GM12878 (cell line): ENCODE results near the gene ERCC1. TPM values are rescaled to one million over a fixed set of nuclear protein-coding genes. Genes with fewer than 3 reads are reported as not detected.

Source experiments
- ATAC-seq: fragments of 200-7000 bp; cut with Tn5 transposase; 3 replicates; pipeline ENCODE4 v1.9.1; 2020; ENCODE audit warnings: mild to moderate bottlenecking, moderate library complexity
- BruUV-seq: library from RNA; stranded (reverse); fragments of 400-500 nt; replicated peaks from 2 replicates; lab custom pipeline; 2021; lab: Mats Ljungman, UMichigan
- CTCF ChIA-PET: fragments of 300-600 bp; sonication (Branson Sonifier 250); formaldehyde crosslinking; extraction: SDS; loops from one replicate; lab custom pipeline; 2021; ENCODE audit warnings: inconsistent platforms; lab: Yijun Ruan, JAX
- POLR2A ChIA-PET: fragments of 350-600 bp; formaldehyde crosslinking; extraction: SDS; loops from one replicate; lab custom pipeline; 2021; ENCODE audit warnings: inconsistent platforms; lab: Charles Lee
- RAD21 ChIA-PET: fragments of 300-600 bp; sonication (Branson Sonifier 250); formaldehyde crosslinking; loops from one replicate; lab custom pipeline; 2023; ENCODE audit warnings: antibody characterized with exemption; ENCODE audit not compliant: unreplicated experiment; lab: Charles Lee
- SMC1A ChIA-PET: fragments of 300-600 bp; sonication (Branson Sonifier 250); formaldehyde crosslinking; loops from one replicate; lab custom pipeline; 2023; ENCODE audit not compliant: unreplicated experiment, uncharacterized antibody; lab: Charles Lee
- DNase-seq: peaks from one replicate; pipeline ENCODE4 v3.0.0-alpha.2; 2011; ENCODE audit warnings: low read depth, low spot score
- FAIRE-seq: peaks from 3 replicates; lab custom pipeline; 2011; peaks lifted over from hg19 to GRCh38; lab: Jason Lieb, UNC
- H2AFZ ChIP-seq: 2 replicates; pipeline ENCODE4 v1.6.0; 2011; ENCODE audit warnings: low read depth, low read length, control low read depth; ENCODE audit not compliant: control insufficient read depth
- H3K27ac ChIP-seq: 2 replicates; pipeline ENCODE4 v1.5.1; 2011; ENCODE audit warnings: control low read depth; ENCODE audit not compliant: control insufficient read depth, insufficient read depth
- H3K27me3 ChIP-seq, 2 experiments: replicated peaks in 1 of 2; 2 replicates each; pipeline versions ENCODE4 v1.6.0 to v1.6.1; 2011; ENCODE audit warnings: low read length in 1 of 2; ENCODE audit not compliant: control insufficient read depth in 2 of 2, insufficient read depth in 2 of 2
- H3K36me3 ChIP-seq, 2 experiments: 2 replicates each; pipeline ENCODE4 v1.5.1; 2011; ENCODE audit warnings: low read length in 1 of 2; ENCODE audit not compliant: control insufficient read depth in 2 of 2, insufficient read depth in 2 of 2
- H3K4me1 ChIP-seq: 2 replicates; pipeline ENCODE4 v1.6.1; 2011; ENCODE audit warnings: mild to moderate bottlenecking, low read length, moderate library complexity, mixed read lengths; ENCODE audit not compliant: control insufficient read depth, insufficient read depth
- H3K4me2 ChIP-seq: 2 replicates; pipeline ENCODE4 v1.6.0; 2011; ENCODE audit warnings: control low read depth; ENCODE audit not compliant: control insufficient read depth, insufficient read depth
- H3K4me3 ChIP-seq: fragments of 200-600 bp; sonication (generic); 2 replicates; pipeline ENCODE4 v1.5.1; 2016
- H3K79me2 ChIP-seq: 2 replicates; pipeline ENCODE4 v1.6.0; 2011; ENCODE audit warnings: low read length; ENCODE audit not compliant: control insufficient read depth, insufficient read depth
- H3K9ac ChIP-seq: 2 replicates; pipeline ENCODE4 v1.8.0; 2011; ENCODE audit warnings: low read length, control low read depth, mixed read lengths; ENCODE audit not compliant: control insufficient read depth, insufficient read depth
- H3K9me3 ChIP-seq: replicated peaks from 3 replicates; pipeline ENCODE4 v1.5.1; 2011; ENCODE audit warnings: mild to moderate bottlenecking, low read length; ENCODE audit not compliant: control insufficient read depth, insufficient read depth
- H4K20me1 ChIP-seq: 2 replicates; pipeline ENCODE4 v1.6.0; 2011; ENCODE audit not compliant: control insufficient read depth, insufficient read depth
- NFXL1 ChIP-seq: fragments of 450-650 bp; IDR thresholded peaks from 2 replicates; pipeline ENCODE4 v1.6.1; 2017; ENCODE audit warnings: antibody characterized with exemption, mild to moderate bottlenecking, borderline replicate concordance
- RBBP5 ChIP-seq: fragments of 200-600 bp; sonication (generic); conservative IDR thresholded peaks from 2 replicates; pipeline ENCODE4 v1.6.1; 2016
- SIN3A ChIP-seq: IDR thresholded peaks from 2 replicates; pipeline ENCODE4 v1.6.1; 2012; ENCODE audit warnings: low read depth, low read length, improper control_type of control experiment
- WGBS: methylation state at CpG from one replicate; pipeline ENCODE4 v1.1.6; 2016; ENCODE audit warnings: low lambda C conversion rate; ENCODE audit not compliant: insufficient replicate concordance, insufficient coverage; ENCODE audit errors: missing lambda C conversion rate; 5-methylcytosine and 5-hydroxymethylcytosine counted together
- in situ Hi-C: fragments of 300-500 bp; cut with MboI; formaldehyde crosslinking; loops from 9 replicates; pipeline ENCODE4 v1.14.3; 2018; ENCODE audit warnings: mixed read lengths
- intact Hi-C: fragments of 100-400 bp; cut with micrococcal nuclease; formaldehyde crosslinking; loops from one replicate; pipeline ENCODE4 v1.14.2; 2022; ENCODE audit not compliant: unreplicated experiment
- polyA plus RNA-seq, 11 experiments: library from polyadenylated mRNA; depleted of rRNA in 4 of 11; unstranded in 6 of 11; stranded (reverse) in 5 of 11; fragments of >200 nt; fragmentation: Nextera tagmentation in 4 of 11; fragmentation: Illumina TruSeq in 1 of 11; extraction: Ambion mirVana in 4 of 11; extraction: Trizol in 1 of 11; gene quantifications; 1 replicate in 1 of 11; 2 replicates in 10 of 11; pipeline versions ENCODE4 v1.2.1 to v1.2.3, GENCODE V29; 2011 to 2016; ENCODE audit warnings: inconsistent platforms in 2 of 11, missing spikeins in 2 of 11, low read depth in 1 of 11
- total RNA-seq, 4 experiments: library from RNA; depleted of rRNA in 3 of 4; stranded (reverse); fragments of >200 nt in 3 of 4; fragmentation: Illumina TruSeq in 1 of 4; extraction: Trizol in 1 of 4; gene quantifications; 2 replicates each; pipeline versions ENCODE4 v1.2.1 to v1.2.3, GENCODE V29; 2013 to 2021
- TF ChIP-seq, protein P1 (sequence below): IDR thresholded peaks from 2 replicates; pipeline ENCODE4 v1.6.1; 2012; ENCODE audit warnings: low read depth, low read length, improper control_type of control experiment
- TF ChIP-seq, protein P2 (sequence below): fragments of 450-650 bp; formaldehyde crosslinking; IDR thresholded peaks from 2 replicates; pipeline ENCODE4 v1.4.0; 2022; ENCODE audit warnings: mild to moderate bottlenecking, moderate library complexity

Gene ERCC1
- total and polyA plus RNA-seq, 10 of the 15 experiments (the other 5 are each of a cell fraction or from before 2014, with no cell fraction given), result 14.7 to 104 (median 61.1) TPM

DNA sequence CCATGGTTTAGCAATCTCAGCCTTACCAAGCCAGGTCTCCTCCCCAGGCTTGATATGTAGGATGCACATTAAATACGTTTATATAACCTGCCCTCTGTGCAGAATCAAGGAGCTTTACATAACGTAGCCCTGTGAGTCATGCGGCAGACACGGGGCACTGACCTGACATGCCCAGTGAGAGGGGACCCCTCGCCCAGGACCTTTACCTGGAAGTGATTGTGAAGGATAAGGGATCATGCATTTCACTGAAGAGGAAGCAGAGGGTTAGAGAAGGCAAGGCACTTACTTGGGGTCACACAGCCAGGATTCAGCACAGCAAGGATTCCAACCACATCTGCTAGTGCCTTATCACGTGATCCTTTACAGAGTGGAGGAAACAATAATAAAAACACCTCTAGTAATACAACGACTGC lies 25.2 kb upstream of the ERCC1 start:
- no peaks in the 10 kb centered on the region for H3K9me3 ChIP-seq
- no peak overlapping the region for H3K4me3 ChIP-seq
- DNase-seq (no peak), FAIRE-seq (no peak), ATAC-seq (no peak)
- no peaks in the 10 kb centered on the region for H4K20me1 ChIP-seq
- H3K79me2 ChIP-seq, result peaks cover 3% of the 10 kb centered on the region; the same call in 1 of the 2 replicates
- intact Hi-C loops (no loop called here), in situ Hi-C loops (no loop called here)
- no peaks in the 10 kb centered on the region for H3K27me3 ChIP-seq
- TF ChIP-seq NFXL1, result no peak
- TF ChIP-seq SIN3A, result no peak
- no peak for TF ChIP-seq RBBP5
- TF ChIP-seq, protein P1, sequence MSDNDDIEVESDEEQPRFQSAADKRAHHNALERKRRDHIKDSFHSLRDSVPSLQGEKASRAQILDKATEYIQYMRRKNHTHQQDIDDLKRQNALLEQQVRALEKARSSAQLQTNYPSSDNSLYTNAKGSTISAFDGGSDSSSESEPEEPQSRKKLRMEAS, result no peak
- TF ChIP-seq, protein P2, sequence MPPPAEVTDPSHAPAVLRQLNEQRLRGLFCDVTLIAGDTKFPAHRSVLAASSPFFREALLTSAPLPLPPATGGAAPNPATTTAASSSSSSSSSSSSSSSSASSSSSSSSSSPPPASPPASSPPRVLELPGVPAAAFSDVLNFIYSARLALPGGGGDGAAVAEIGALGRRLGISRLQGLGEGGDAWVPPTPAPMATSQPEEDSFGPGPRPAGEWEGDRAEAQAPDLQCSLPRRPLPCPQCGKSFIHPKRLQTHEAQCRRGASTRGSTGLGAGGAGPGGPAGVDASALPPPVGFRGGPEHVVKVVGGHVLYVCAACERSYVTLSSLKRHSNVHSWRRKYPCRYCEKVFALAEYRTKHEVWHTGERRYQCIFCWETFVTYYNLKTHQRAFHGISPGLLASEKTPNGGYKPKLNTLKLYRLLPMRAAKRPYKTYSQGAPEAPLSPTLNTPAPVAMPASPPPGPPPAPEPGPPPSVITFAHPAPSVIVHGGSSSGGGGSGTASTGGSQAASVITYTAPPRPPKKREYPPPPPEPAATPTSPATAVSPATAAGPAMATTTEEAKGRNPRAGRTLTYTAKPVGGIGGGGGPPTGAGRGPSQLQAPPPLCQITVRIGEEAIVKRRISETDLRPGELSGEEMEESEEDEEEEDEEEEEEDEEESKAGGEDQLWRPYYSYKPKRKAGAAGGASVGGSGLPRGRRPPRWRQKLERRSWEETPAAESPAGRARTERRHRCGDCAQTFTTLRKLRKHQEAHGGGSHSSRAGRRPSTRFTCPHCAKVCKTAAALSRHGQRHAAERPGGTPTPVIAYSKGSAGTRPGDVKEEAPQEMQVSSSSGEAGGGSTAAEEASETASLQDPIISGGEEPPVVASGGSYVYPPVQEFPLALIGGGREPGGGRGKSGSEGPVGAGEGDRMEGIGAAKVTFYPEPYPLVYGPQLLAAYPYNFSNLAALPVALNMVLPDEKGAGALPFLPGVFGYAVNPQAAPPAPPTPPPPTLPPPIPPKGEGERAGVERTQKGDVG (CRISPR knock-in tag), result no peak
- RAD21 ChIA-PET, result interaction anchor here (1.7 to 4.2 kb wide), 3 partner anchors 18 to 37 kb away, joined by 5 to 25 read pairs (median 6); no protein-coding TSS in a partner anchor
- H3K4me1 ChIP-seq, result peaks cover 28% of the 10 kb centered on the region
- CTCF ChIA-PET, result interaction anchor here (1.1 to 6.4 kb wide), 7 partner anchors 10 to 46 kb away, joined by 3 to 176 read pairs (median 12); partner anchors contain the start of genes ERCC1 and FOSB
- no peak overlapping the region for H3K4me2 ChIP-seq
- H3K9ac ChIP-seq, result no peak overlapping the region
- SMC1A ChIA-PET, result interaction anchor here (2.0 to 6.0 kb wide), 2 partner anchors 19 to 30 kb away, joined by 15 to 52 read pairs; partner anchors contain the start of gene FOSB
- POLR2A ChIA-PET, result interaction anchor here (1.2 to 1.4 kb wide), 3 partner anchors 18 to 30 kb away, joined by 3 to 8 read pairs (median 5); no protein-coding TSS in a partner anchor
- no TSS peak for BruUV-seq
- H3K36me3 ChIP-seq, result no peaks in the 10 kb centered on the region
- no peak overlapping the region for H2AFZ ChIP-seq
- 70% methylated on average over 7 of the region's 7 CpGs for WGBS
- H3K27ac ChIP-seq, result no peak overlapping the region
